DND-41 (cell line): ENCODE measurements around the gene HSF4.
"Not testable (repeated sequence)": the region's sequence is repeated elsewhere in the genome, so short reads cannot be mapped to it uniquely, and the experiment has no call there.

Experiments
- EZH2 ChIP-seq: IDR thresholded peaks from 3 replicates; pipeline ENCODE4 v1.6.1; 2012; ENCODE audit warnings: borderline replicate concordance, low read depth, mild to moderate bottlenecking, moderate library complexity, low read length, inconsistent platforms; ENCODE audit not compliant: severe bottlenecking
- TF ChIP-seq, protein P1 (sequence below): IDR thresholded peaks from 2 replicates; pipeline ENCODE4 v1.5.1; 2012; ENCODE audit warnings: borderline replicate concordance, low read length, moderate library complexity, mild to moderate bottlenecking; ENCODE audit not compliant: poor library complexity, severe bottlenecking; ENCODE audit errors: extremely low read depth

GRCh38 chr16:67122799-67123198 is 41.7 kb upstream of the HSF4 start:
- TF ChIP-seq, protein P1, sequence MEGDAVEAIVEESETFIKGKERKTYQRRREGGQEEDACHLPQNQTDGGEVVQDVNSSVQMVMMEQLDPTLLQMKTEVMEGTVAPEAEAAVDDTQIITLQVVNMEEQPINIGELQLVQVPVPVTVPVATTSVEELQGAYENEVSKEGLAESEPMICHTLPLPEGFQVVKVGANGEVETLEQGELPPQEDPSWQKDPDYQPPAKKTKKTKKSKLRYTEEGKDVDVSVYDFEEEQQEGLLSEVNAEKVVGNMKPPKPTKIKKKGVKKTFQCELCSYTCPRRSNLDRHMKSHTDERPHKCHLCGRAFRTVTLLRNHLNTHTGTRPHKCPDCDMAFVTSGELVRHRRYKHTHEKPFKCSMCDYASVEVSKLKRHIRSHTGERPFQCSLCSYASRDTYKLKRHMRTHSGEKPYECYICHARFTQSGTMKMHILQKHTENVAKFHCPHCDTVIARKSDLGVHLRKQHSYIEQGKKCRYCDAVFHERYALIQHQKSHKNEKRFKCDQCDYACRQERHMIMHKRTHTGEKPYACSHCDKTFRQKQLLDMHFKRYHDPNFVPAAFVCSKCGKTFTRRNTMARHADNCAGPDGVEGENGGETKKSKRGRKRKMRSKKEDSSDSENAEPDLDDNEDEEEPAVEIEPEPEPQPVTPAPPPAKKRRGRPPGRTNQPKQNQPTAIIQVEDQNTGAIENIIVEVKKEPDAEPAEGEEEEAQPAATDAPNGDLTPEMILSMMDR, result not testable (repeated sequence)
- TF ChIP-seq EZH2, result not testable (repeated sequence)
